GM18526 (cell line): ENCODE results near the gene UBAC1.

Experiments used
- POLR2A ChIP-seq: IDR thresholded peaks from 3 replicates; pipeline ENCODE4 v1.6.1; 2011; ENCODE audit not compliant: insufficient read length; ENCODE audit errors: extremely low read depth

Gene UBAC1

GRCh38 chr9:135961277-135961715 is at the start of gene UBAC1:
Gene UBAC1, minus strand, starts transcription at chr9:135961373. Its CDS starts 211 bp downstream, at chr9:135961162.
- no peak for TF ChIP-seq POLR2A

- TF ChIP-seq POLR2A, result no peak
Measured at GRCh38 chr9:136010615-136011361, 49.6 kb upstream of the UBAC1 start.

- no peak for TF ChIP-seq POLR2A
Measured at GRCh38 chr9:136010176-136010575, 49.0 kb upstream of the UBAC1 start.

- TF ChIP-seq POLR2A, result no peak
Measured at GRCh38 chr9:136009516-136009915, 48.3 kb upstream of the UBAC1 start.

GRCh38 chr9:136008693-136008997 is 47.5 kb upstream of the UBAC1 start:
- no peak for TF ChIP-seq POLR2A

GRCh38 chr9:136007934-136008692 is 46.9 kb upstream of the UBAC1 start:
- no peak for TF ChIP-seq POLR2A

- no peak for TF ChIP-seq POLR2A
Measured at GRCh38 chr9:136007276-136007933, 46.2 kb upstream of the UBAC1 start.

GRCh38 chr9:136006169-136006568 is 45.0 kb upstream of the UBAC1 start:
- TF ChIP-seq POLR2A, result no peak

- no peak for TF ChIP-seq POLR2A
Measured at GRCh38 chr9:136004712-136005111, 43.5 kb upstream of the UBAC1 start.

- TF ChIP-seq POLR2A, result no peak
Measured at GRCh38 chr9:136004219-136004618, 43.0 kb upstream of the UBAC1 start.

- no peak for TF ChIP-seq POLR2A
Measured at GRCh38 chr9:136003411-136004218, 42.4 kb upstream of the UBAC1 start.

- TF ChIP-seq POLR2A, result no peak
Measured at GRCh38 chr9:136002881-136003280, 41.7 kb upstream of the UBAC1 start.

- no peak for TF ChIP-seq POLR2A
Measured at GRCh38 chr9:136002215-136002614, 41.0 kb upstream of the UBAC1 start.

- no peak for TF ChIP-seq POLR2A
Measured at GRCh38 chr9:136001231-136001630, 40.1 kb upstream of the UBAC1 start.

GRCh38 chr9:135998410-135999071 is 37.4 kb upstream of the UBAC1 start:
- no peak for TF ChIP-seq POLR2A
